Tibial artery (tissue), 4 donors: ENCODE data around the gene ADIRF.
"Not testable (repeated sequence)": the region's sequence is repeated elsewhere in the genome, so short reads cannot be mapped to it uniquely, and the experiment has no call there.

Experiments
- DNase-seq, 2 donors: peaks; one replicate each; pipeline ENCODE4 v3.0.0-alpha.2; 2019
- H3K27ac ChIP-seq, 2 donors: fragments of 200-600 bp; sonication (generic) in 1 of 2; 1 replicate in 1 of 2; 2 replicates in 1 of 2; pipeline ENCODE4 v1.5.1; 2018 to 2019; ENCODE audit warnings: mild to moderate bottlenecking in 1 of 2
- H3K27me3 ChIP-seq, 2 donors: fragments of 200-600 bp; sonication (generic) in 1 of 2; one replicate each; pipeline versions ENCODE4 v1.5.1 to v1.6.0; 2016 to 2019
- H3K36me3 ChIP-seq, 3 donors: fragments of 200-600 bp; sonication (generic) in 2 of 3; one replicate each; pipeline ENCODE4 v1.5.1; 2016 to 2019; ENCODE audit warnings: mild to moderate bottlenecking in 2 of 3
- H3K4me1 ChIP-seq, 4 donors: fragments of 200-600 bp; sonication (generic) in 2 of 4; 1 replicate in 3 of 4; 2 replicates in 1 of 4; pipeline ENCODE4 v1.5.1; 2016 to 2019
- H3K4me3 ChIP-seq, 2 donors: fragments of 200-600 bp; sonication (generic) in 1 of 2; 1 replicate in 1 of 2; 2 replicates in 1 of 2; pipeline ENCODE4 v1.5.1; 2018 to 2019; ENCODE audit warnings: mild to moderate bottlenecking in 2 of 2
- H3K9me3 ChIP-seq, 3 donors: fragments of 200-600 bp; sonication (generic) in 1 of 3; one replicate each; pipeline ENCODE4 v1.5.1; 2016 to 2019
- intact Hi-C: fragments of 100-400 bp; cut with DNase I; formaldehyde crosslinking; loops from one replicate; pipeline ENCODE4 v1.15.0; 2023; ENCODE audit warnings: low total_unique reads
- TF ChIP-seq, protein P1 (sequence below), 2 experiments: fragments of 200-600 bp in 1 of 2; fragments of 450-650 bp in 1 of 2; IDR thresholded peaks; one replicate each; pipeline ENCODE4 v1.5.1; 2017 to 2019; ENCODE audit warnings: antibody characterized with exemption in 2 of 2, mild to moderate bottlenecking in 1 of 2, moderate library complexity in 1 of 2

ADIRF gene

DNA sequence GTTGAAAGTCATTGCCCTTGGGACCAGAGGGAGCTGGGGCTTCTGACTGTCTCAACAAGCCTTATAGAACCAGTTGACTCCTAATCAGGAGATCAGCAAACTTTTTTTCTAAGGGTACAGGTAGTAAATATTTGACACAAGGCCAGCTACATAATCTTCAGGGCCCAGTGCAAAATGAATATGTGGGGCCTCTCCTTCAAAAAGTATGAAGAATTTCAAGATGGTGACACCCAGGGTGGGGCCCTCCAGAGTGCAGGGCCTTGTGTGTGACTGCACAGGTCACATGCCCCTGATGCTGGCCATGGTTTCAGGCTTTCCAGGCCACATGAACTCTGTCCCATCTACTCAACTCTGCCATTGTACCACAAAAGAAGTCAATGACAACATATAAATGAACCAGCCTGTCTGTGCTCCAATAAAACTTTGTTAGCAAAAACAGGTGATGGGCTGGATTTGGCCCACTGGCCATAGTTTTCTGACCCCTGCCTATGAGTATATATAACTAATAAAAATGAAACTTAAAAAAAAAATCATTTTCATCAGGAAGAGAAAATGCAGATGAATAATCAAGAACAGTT lies 17.0 kb upstream of the ADIRF start:
- Histone ChIP-seq H3K4me1 (peaks cover 10 to 61% (median 40%) of the 10 kb centered on the region in 4 donors), H3K9me3 (no peaks in the 10 kb centered on the region), H3K27ac (peak overlapping the region; percentile 91 to 94), H3K36me3 (no peaks in the 10 kb centered on the region), H3K4me3 (no peak overlapping the region), H3K27me3 (no peaks in the 10 kb centered on the region)
- intact Hi-C loops, result no loop called here
- TF ChIP-seq, protein P1, sequence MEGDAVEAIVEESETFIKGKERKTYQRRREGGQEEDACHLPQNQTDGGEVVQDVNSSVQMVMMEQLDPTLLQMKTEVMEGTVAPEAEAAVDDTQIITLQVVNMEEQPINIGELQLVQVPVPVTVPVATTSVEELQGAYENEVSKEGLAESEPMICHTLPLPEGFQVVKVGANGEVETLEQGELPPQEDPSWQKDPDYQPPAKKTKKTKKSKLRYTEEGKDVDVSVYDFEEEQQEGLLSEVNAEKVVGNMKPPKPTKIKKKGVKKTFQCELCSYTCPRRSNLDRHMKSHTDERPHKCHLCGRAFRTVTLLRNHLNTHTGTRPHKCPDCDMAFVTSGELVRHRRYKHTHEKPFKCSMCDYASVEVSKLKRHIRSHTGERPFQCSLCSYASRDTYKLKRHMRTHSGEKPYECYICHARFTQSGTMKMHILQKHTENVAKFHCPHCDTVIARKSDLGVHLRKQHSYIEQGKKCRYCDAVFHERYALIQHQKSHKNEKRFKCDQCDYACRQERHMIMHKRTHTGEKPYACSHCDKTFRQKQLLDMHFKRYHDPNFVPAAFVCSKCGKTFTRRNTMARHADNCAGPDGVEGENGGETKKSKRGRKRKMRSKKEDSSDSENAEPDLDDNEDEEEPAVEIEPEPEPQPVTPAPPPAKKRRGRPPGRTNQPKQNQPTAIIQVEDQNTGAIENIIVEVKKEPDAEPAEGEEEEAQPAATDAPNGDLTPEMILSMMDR (IDR thresholded peaks at IDR 0.05), result no peak
- peak; percentile 14 to 34 for DNase-seq

GRCh38 chr10:86952106-86952505 lies 16.2 kb upstream of the ADIRF start:
- DNase-seq, result peak in 1 of 2 donors; percentile 48
- TF ChIP-seq, protein P1 (IDR thresholded peaks at IDR 0.05), result no peak
- Histone ChIP-seq H3K36me3 (no peaks in the 10 kb centered on the region), H3K27ac (peak overlapping the region; percentile 91 to 94), H3K27me3 (no peaks in the 10 kb centered on the region), H3K4me1 (peaks cover 10 to 63% (median 45%) of the 10 kb centered on the region in 4 donors), H3K4me3 (no peak overlapping the region), H3K9me3 (no peaks in the 10 kb centered on the region)
- intact Hi-C loops, result no loop called here

DNA sequence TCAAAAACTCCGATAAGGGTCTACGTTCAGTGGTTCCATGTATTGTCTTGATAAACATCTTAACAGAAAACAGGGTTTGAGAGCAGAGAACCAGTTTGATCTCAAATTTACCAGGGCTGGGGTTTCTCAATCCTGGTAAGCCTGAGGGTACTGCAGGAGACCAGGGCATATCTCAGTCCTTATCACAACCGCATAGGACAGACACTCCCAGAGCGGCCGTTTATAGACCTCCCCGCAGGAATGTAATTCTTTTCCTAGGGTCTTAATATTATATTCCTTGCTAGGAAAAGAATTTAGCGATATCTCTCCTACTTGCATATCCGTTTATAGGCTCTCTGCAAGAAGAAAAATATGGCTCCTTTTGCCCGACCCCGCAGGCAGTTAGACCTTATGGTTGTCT lies 15.6 kb upstream of the ADIRF start:
- DNase-seq, intact Hi-C loops, H3K36me3 ChIP-seq, H3K27me3 ChIP-seq, H3K4me3 ChIP-seq, H3K9me3 ChIP-seq: not testable (repeated sequence)
- peak overlapping the region; percentile 91 to 94 for H3K27ac ChIP-seq
- peaks cover 10 to 69% (median 51%) of the 10 kb centered on the region in 4 donors for H3K4me1 ChIP-seq

DNA sequence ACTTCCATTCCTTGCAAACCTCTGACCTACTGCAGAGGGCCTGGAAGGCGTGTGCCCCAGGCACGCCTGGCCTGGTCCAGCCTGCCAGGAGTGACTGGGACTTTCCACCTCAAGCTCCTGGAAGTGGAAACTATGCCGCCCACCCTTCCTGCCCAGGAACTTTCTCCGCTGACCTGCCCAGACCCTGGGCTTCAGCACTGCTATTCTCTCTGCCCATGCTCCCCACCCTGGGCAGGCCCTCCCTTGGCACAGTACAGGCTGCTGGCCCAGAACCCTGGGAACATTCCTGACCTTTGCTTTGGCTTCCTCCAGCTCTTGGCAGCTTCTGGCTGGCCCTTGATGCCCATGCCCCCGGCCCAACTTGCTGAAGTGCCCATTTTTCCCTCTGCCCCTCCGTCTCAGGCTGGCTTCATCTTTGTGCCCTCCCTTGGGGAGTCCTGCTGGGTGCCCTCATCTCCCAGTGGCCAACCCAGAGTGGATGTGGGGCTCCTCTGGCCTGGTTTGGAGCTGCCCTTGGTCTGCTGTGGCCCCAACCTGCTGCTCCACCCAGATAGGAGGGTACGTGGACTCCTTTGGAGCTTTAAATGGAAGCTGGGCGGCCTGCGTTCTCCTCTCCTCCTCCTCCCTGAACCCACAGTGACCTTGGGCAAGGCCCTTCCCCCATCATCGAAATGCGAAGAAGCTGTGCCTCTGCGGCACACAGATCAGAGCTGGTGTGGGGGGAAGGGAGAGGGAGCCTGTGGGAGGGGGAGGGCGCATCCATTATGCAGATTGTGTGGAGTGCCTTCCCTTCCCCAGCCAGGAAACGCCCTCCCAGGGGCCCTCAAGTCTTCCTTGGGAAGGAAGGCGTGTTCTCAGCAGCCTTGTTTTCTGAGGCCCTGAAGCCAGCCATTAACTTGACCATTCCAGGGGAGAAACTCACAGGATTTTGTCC lies 14.3 kb upstream of the ADIRF start:
- peaks cover 14 to 82% (median 64%) of the 10 kb centered on the region in 4 donors for H3K4me1 ChIP-seq

DNA sequence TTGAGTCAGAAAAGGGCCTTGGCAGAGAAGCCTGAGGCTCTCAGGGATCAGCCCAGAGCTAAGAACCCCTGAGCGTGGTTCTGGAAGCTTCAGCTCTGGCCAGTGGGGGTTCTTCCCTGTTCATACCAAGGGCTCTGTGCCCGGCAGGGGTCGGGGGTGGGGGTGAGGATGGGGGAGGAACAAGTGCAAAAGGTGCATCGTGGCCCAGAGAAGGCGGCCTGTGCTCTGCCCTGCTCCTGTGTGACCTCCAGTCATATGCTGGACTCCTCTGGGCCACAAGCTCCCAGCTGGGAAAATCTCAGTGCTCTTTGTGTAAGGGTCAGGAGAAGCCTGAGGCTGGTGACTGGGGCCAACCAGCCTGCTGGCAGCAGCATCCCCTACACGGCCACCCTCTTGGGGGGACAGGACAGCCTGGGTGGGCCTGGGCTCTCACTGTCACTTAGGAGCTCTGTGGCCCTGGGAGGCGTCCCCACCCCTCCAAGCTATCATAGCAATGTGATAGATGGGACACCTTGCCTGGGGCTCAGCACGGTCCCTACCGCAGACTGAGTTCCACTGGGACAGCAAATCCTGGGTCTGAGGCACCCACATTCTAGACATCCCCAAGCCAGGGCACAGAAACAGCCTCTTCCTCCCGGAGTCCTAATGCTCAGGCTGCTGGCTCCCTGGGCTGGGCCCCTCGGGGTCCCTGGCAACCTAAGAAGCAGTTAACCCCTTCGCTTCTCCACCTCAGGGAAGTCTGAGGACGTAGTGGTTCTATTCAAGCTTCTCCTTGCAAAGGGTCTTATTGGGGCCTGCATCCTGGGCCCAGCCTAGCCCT lies 13.4 kb upstream of the ADIRF start:
- Histone ChIP-seq H3K4me3 (peak overlapping the region; percentile 20 to 32), H3K27ac (peak overlapping the region; percentile 91 to 94), H3K4me1 (peaks cover 15 to 91% (median 73%) of the 10 kb centered on the region in 4 donors), H3K9me3 (no peaks in the 10 kb centered on the region), H3K27me3 (no peaks in the 10 kb centered on the region), H3K36me3 (no peaks in the 10 kb centered on the region)
- intact Hi-C loops, result no loop called here
- TF ChIP-seq, protein P1 (IDR thresholded peaks at IDR 0.05), result no peak
- DNase-seq, result peak in 1 of 2 donors; percentile 66

More for the DNA sequence above, 14.3 kb upstream of the ADIRF start:
- intact Hi-C loops, result no loop called here
- TF ChIP-seq, protein P1 (IDR thresholded peaks at IDR 0.05), result no peak
- Histone ChIP-seq H3K27me3 (no peaks in the 10 kb centered on the region), H3K27ac (peak overlapping the region; percentile 91 to 94), H3K36me3 (no peaks in the 10 kb centered on the region), H3K4me3 (peak overlapping the region; percentile 20 to 32), H3K9me3 (no peaks in the 10 kb centered on the region)
- peak; percentile 75 to 94 for DNase-seq
